CD4-positive, alpha-beta T cell treated with Interleukin-6 for 4 hours (primary cell): ENCODE measurements around the gene DGCR6L.
A peak's percentile ranks its signal among the peaks of the same experiment; 100 is the strongest.
"Not testable (repeated sequence)": the region's sequence is repeated elsewhere in the genome, so short reads cannot be mapped to it uniquely, and the experiment has no call there.

Source experiments
- DNase-seq: peaks from one replicate; pipeline ENCODE4 v3.0.0-alpha.2; 2020; ENCODE audit warnings: mixed read lengths

The DGCR6L gene

GRCh38 chr22:20273758-20274181 is 46.1 kb downstream of the DGCR6L start:
- no peak for DNase-seq

- DNase-seq, result no peak
Observed at GRCh38 chr22:20272700-20273099, 47.2 kb downstream of the DGCR6L start.

DNA sequence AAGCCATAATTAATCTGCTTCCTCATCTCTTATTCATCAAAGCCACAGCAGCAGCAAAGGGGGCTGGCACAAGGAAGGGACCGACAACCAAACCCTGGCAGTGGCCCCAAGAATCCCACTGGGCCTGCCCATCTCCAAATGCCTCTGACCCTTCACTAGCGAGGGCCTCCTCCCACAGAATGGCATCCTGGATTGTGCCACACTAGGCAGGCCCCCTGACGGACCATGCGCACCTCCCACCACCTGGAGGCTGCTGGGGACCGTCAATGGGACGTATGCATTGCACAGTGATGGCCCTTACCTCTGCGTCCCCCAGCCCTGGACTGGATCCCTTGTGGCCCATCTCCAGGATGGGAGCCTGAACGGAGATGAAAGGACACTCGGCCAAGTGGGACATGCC is 47.7 kb downstream of the DGCR6L start:
- DNase-seq, result no peak

GRCh38 chr22:20271114-20271994 is 48.5 kb downstream of the DGCR6L start:
- DNase-seq, result no peak

DNA sequence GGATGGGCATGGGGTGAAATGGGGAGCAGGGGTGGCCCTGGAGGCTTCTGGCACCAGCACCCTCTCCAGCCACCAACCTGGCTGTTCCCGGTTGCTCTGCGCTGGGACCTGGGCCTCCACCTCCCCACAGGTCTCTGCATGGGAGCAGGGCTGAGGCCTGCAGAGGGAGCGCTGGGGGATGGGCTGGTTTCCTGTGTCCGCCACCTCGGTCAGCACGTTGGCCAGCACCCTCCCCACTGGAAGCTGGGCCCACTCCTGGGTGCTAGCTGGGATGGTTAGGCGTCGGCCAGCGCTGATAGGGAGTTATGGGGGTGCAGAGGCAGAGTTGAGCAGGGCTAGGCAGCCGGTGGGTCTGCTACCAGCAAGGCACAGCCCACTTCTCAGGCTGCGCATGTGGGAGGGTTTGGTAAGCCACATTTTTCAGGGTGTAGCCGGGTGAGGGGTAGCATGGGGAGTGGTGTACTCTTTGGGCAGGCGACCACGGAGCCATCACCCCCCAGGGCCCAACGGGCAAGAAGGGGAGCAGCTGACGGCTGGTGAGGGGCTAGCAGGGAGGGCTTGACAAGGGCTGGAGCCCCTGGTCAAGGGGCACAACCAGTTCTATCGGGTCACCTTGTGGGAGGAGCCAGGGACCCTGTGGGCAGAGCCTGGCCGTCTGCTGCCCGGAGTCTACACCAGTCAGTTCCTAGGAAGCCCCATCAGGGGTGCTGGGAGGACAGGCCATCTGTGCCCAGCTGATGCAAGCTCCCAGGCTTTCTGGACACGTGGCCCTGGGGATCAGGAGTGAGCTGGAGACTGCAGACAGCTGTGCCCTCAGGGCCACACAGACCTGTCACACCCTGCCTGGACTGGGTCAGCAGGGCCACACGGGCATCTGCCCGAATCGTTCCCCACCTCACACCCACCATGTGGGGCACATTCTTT is 49.4 kb downstream of the DGCR6L start:
- not testable (repeated sequence) for DNase-seq

- DNase-seq, result not testable (repeated sequence)
Observed at GRCh38 chr22:20269673-20270072, 50.2 kb downstream of the DGCR6L start.

DNA sequence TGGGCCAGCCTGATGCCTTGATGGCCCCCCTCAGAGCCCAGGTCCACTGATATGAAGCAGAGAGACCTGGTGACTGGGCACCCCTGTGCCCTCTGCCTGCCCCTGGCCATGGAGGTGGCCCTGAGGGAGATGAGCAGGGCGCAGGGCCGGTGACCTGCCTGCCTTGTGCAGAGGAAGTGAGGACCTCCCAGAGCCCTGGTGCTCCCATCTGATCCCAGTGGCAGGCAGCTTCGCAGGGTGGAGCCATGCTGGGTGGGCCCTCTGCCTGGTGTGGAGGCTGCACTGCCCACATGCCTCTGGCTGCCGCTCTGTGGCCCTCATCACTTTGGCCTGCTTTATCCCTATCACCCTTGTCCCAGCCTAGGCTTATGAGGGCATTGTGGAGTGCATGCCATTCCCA is 50.7 kb downstream of the DGCR6L start:
- not testable (repeated sequence) for DNase-seq

DNA sequence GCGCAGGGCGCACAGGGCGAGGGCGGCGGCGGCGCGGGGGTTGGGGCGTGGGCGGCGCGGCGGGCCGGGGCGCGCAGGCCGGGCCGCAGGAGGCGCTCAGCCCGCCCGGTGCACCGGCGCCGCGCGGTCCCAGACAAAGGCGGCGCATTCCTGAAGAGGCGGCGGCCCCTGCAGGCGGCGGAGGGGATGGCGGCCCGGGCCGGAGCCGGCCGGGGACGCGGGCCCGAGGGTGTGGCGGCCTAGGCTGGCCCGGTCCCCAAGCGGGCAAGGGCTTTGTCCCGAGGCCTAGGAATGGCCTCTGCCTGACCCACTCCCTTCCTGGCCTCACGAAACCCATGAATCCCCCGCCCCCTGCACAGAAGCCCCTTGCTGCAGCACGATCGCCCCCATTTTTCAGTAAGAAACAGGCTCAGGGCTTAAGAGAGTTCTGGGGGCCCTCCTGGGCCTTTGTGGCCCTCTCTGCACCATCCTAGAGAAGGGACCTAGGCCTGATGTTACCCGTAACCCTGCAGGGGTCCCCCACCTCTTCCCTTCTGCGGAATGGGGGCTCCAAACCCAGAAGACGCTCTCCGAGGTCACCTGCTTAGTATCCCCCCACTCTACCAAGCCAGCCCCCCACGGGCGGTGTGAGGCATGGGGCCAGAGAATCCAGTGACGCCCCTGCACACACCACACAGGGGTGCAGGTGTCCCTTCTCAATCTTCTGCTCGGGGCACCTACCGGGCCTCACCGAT is 51.4 kb downstream of the DGCR6L start, which contains the start of gene RTN4R:
RTN4R (minus strand) TSS at position 40 of the 734 bp plus-strand sequence. CDS start 226 bp downstream, outside the sequence.
- DNase-seq, result peak; percentile 68

DNA sequence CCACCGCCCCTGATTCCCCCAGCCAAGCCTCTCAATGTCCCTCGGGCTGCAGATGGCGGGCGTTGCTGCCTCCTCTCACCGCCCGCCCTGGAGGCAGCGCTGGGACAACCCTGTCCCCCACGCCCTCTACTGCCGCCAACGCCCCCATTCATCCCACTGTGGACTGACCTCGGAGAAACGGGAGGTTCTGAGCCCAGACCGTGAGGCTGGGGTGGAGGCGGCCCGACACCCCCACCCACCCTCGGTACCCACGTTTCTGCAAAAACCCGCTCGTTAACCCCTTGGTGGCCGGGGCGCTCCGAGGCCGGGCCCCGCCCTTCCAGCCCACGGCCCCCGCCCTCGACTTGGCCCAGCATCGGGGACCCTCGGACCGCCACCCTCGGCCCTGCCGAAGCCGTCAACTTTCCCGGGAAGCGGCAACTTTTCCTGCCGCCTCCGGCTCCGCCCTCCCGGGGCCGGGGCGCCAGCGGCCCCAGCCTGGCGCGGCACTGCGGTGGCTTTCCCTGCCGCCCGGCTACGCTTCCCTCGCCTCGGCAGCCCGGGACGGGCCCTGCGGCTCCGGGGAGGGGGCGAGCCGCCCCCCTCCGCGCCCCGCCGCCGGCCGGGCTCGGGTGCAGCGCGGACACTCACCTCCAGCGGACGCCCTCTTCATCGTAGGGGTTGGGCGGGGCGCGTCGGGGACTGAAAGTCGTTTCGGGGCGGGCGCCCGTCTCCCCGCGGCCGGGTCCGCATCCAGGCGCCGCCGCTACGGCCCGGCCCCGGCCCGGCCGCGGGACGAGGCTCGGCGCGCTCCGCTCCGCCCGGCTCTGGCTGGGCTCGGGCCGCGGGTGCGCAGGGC is 52.2 kb downstream of the DGCR6L start:
- peak; percentile 33 for DNase-seq

DNA sequence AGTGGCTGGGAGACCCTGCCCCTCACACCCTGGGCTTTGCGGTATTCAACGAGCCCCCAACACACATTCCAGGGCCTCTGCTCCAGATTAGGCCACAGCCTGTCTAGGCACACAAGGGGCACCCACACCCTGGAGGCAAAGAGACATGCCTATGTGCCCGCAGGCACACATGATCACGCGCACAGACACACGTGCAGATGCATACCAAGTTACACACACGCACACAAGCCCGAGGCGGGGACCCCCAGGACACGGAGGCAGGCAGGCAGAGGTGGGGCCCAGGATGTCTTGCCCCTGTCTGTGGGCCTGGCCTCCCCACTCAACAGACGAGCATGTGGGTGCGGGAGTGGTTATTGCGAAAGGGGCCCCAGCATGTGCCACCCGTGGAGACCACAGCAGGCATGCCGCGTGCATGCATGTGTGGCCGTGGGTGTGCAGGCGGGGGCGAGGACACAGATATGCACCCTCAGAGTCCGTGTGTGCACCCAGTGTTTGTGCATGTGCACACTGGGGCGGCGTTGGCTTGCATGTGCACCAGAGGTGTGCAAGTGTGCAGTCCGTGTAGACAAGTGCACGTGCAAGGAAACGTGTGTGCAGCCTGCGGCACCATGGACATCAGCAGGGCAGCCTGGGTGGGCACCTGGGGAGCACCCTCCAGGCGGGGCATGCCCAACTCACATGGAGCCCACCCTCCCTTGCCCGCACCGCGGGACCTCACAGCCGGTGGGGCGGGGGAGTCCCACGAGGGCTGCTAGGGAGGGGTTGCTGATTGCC is 53.0 kb downstream of the DGCR6L start:
- not testable (repeated sequence) for DNase-seq

DNA sequence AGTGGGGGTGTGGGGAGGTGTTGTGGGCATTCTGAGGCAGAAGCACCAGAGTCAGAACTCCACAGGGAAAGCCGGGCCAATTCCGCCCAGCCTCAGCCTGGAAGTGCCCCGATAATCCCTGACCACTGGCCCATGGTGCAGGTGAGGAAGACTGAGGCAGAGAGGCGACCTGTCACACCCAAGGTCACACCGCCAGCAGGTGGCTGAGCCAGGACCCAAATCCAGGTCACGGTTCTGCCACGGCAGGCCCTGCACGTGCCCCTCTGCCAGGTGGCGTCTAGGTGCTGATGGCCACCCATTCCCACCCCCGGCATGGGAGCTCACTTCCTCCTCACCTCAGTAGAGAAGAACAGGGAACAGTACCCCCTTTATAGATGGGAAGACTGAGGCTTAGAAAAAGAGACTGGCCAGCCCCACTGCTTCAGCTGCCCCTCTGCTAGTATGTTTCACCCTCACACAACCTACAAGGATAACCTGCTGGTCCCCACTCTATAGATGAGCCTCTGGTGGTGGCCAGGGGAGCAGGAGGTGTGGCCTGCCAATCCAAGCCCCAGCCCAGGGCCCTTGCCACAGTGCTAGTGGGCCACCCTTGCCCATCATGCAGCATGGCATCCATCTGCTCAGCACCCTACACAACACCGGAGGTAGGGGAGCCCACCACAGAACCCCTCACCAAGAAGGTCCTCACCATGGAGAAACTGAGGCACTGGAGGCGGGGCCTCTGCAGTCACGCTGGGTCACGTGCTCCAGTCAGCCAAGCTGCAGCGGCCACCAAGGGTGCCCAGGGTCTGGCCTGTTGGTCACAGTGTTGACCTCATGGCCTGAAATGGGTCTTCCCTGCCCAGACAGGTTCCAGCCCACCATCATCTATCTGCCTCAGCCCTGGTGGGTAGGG is 53.8 kb downstream of the DGCR6L start:
- DNase-seq, result not testable (repeated sequence)

- DNase-seq, result no peak
Observed at GRCh38 chr22:20264614-20265452, 55.0 kb downstream of the DGCR6L start.
